H1 (cell line): Measurements from ENCODE around the gene ABCB10. TPM values are rescaled to one million over a fixed set of nuclear protein-coding genes. Genes with fewer than 3 reads are reported as not detected.

Experiments
- CTCF ChIA-PET: fragments of 300-600 bp; sonication (Branson Sonifier 250); formaldehyde crosslinking; loops from one replicate; lab custom pipeline; 2021; ENCODE audit not compliant: partially characterized antibody; lab: Charles Lee
- POLR2A ChIA-PET: fragments of 300-600 bp; sonication (Branson Sonifier 250); formaldehyde crosslinking; loops from one replicate; lab custom pipeline; 2021; ENCODE audit warnings: inconsistent platforms; ENCODE audit not compliant: partially characterized antibody; lab: Charles Lee
- DNase-seq, 2 experiments: peaks; one replicate each; pipeline versions ENCODE4 v3.0.0 to v3.0.0-alpha.2; 2010 to 2022; ENCODE audit warnings: low spot score in 2 of 2, low read depth in 1 of 2, mixed read lengths in 1 of 2
- FAIRE-seq: peaks from 2 replicates; lab custom pipeline; 2011; peaks lifted over from hg19 to GRCh38; lab: Jason Lieb, UNC
- H2AFZ ChIP-seq: 2 replicates; pipeline ENCODE4 v1.8.1; 2012; ENCODE audit warnings: low read length, inconsistent platforms
- H2AK5ac ChIP-seq: 2 replicates; pipeline ENCODE4 v1.6.1; 2013; ENCODE audit warnings: low read depth, low read length
- H2BK120ac ChIP-seq: replicated peaks from 2 replicates; pipeline ENCODE3; 2013; ENCODE audit warnings: low read depth, low read length, inconsistent platforms
- H2BK12ac ChIP-seq: 2 replicates; pipeline ENCODE4 v1.6.1; 2013; ENCODE audit warnings: low read depth, low read length
- H2BK15ac ChIP-seq: 2 replicates; pipeline ENCODE4 v1.6.1; 2013; ENCODE audit warnings: low read length
- H2BK20ac ChIP-seq: 2 replicates; pipeline ENCODE4 v1.6.1; 2013; ENCODE audit warnings: low read length
- H2BK5ac ChIP-seq: 2 replicates; pipeline ENCODE4 v1.6.1; 2013; ENCODE audit warnings: low read depth, low read length
- H3K14ac ChIP-seq: 2 replicates; pipeline ENCODE4 v1.6.1; 2013; ENCODE audit warnings: inconsistent platforms; ENCODE audit not compliant: insufficient read length
- H3K18ac ChIP-seq: 2 replicates; pipeline ENCODE4 v1.6.1; 2013; ENCODE audit warnings: low read length; ENCODE audit errors: extremely low read depth
- H3K23ac ChIP-seq: 2 replicates; pipeline ENCODE4 v1.6.1; 2013; ENCODE audit warnings: inconsistent platforms; ENCODE audit not compliant: insufficient read length
- H3K23me2 ChIP-seq: 2 replicates; pipeline ENCODE4 v1.6.1; 2013; ENCODE audit warnings: low read depth, low read length
- H3K27ac ChIP-seq: 2 replicates; pipeline ENCODE4 v1.6.1; 2011; ENCODE audit warnings: low read depth, low read length, inconsistent platforms
- H3K27me3 ChIP-seq, 4 experiments: replicated peaks in 1 of 4; 1 replicate in 1 of 4; 2 replicates in 3 of 4; pipeline versions ENCODE4 v1.6.1 to v1.8.1; 2011 to 2013; ENCODE audit warnings: low read length in 3 of 4, mild to moderate bottlenecking in 3 of 4, inconsistent platforms in 2 of 4, mixed read lengths in 2 of 4, moderate library complexity in 1 of 4; ENCODE audit not compliant: control insufficient read depth in 3 of 4, insufficient read depth in 3 of 4; ENCODE audit errors: extremely low read depth in 1 of 4
- H3K36me3 ChIP-seq, 4 experiments: 2 replicates each; pipeline versions ENCODE4 v1.6.1 to v1.8.1; 2011 to 2013; ENCODE audit warnings: mild to moderate bottlenecking in 4 of 4, low read length in 3 of 4, moderate library complexity in 2 of 4, control low read depth in 1 of 4, inconsistent platforms in 1 of 4; ENCODE audit not compliant: insufficient read depth in 4 of 4, control insufficient read depth in 2 of 4
- H3K4ac ChIP-seq: replicated peaks from 2 replicates; pipeline ENCODE3; 2013; ENCODE audit warnings: low read length, low read depth, mixed read lengths, inconsistent platforms; ENCODE audit not compliant: insufficient read length
- H3K4me1 ChIP-seq, 4 experiments: replicated peaks in 1 of 4; 1 replicate in 1 of 4; 2 replicates in 3 of 4; pipeline versions ENCODE4 v1.6.1 to v1.8.1; 2011 to 2013; ENCODE audit warnings: low read length in 3 of 4, inconsistent platforms in 2 of 4, mixed read lengths in 1 of 4; ENCODE audit not compliant: insufficient read depth in 4 of 4, control insufficient read depth in 3 of 4
- H3K4me2 ChIP-seq, 2 experiments: 2 replicates each; pipeline versions ENCODE4 v1.6.1 to v1.8.1; 2011 to 2013; ENCODE audit warnings: low read depth in 2 of 2, low read length in 2 of 2, control low read depth in 1 of 2, inconsistent platforms in 1 of 2, mild to moderate bottlenecking in 1 of 2; ENCODE audit not compliant: insufficient read depth in 1 of 2
- H3K4me3 ChIP-seq, 4 experiments: fragments of 200-600, 300-600 bp in 1 of 4; sonication (generic), shearing (Covaris generic), sonication (Bioruptor Twin) in 1 of 4; 2 replicates each; pipeline versions ENCODE4 v1.5.1 to v1.8.1; 2011 to 2016; ENCODE audit warnings: low read length in 4 of 4, low read depth in 3 of 4, control low read depth in 2 of 4, inconsistent platforms in 2 of 4, mild to moderate bottlenecking in 2 of 4, mixed read lengths in 1 of 4, moderate library complexity in 1 of 4; ENCODE audit not compliant: insufficient read depth in 2 of 4; ENCODE audit errors: extremely low read depth in 1 of 4
- H3K56ac ChIP-seq: replicated peaks from 2 replicates; pipeline ENCODE3; 2013; ENCODE audit warnings: low read depth, mild to moderate bottlenecking, mixed read lengths, low read length, inconsistent platforms; ENCODE audit not compliant: insufficient read length
- H3K79me1 ChIP-seq: 2 replicates; pipeline ENCODE4 v1.6.1; 2013; ENCODE audit warnings: low read depth, low read length, control low read depth
- H3K79me2 ChIP-seq, 2 experiments: 2 replicates each; pipeline versions ENCODE4 v1.6.1 to v1.8.1; 2012 to 2013; ENCODE audit warnings: low read length in 2 of 2, mild to moderate bottlenecking in 2 of 2, inconsistent platforms in 1 of 2; ENCODE audit not compliant: insufficient read depth in 2 of 2, control insufficient read depth in 1 of 2
- H3K9ac ChIP-seq, 4 experiments: replicated peaks in 1 of 4; 1 replicate in 1 of 4; 2 replicates in 3 of 4; pipeline versions ENCODE4 v1.6.1 to v1.8.1; 2011 to 2013; ENCODE audit warnings: low read depth in 3 of 4, low read length in 3 of 4, control low read depth in 2 of 4, mild to moderate bottlenecking in 2 of 4, moderate library complexity in 2 of 4, inconsistent platforms in 1 of 4; ENCODE audit errors: extremely low read depth in 1 of 4
- H3K9me3 ChIP-seq, 2 experiments: 2 replicates each; pipeline versions ENCODE4 v1.6.1 to v1.8.1; 2012 to 2013; ENCODE audit warnings: mild to moderate bottlenecking in 2 of 2, moderate library complexity in 2 of 2, control low read depth in 1 of 2, inconsistent platforms in 1 of 2, low read depth in 1 of 2, low read length in 1 of 2, mixed read lengths in 1 of 2; ENCODE audit not compliant: insufficient read depth in 2 of 2
- H4K20me1 ChIP-seq, 2 experiments: replicated peaks in 1 of 2; 2 replicates each; pipeline versions ENCODE3 to v1.8.1; 2011 to 2013; ENCODE audit warnings: inconsistent platforms in 2 of 2, low read length in 2 of 2, mild to moderate bottlenecking in 1 of 2; ENCODE audit not compliant: insufficient read depth in 2 of 2, control insufficient read depth in 1 of 2
- H4K5ac ChIP-seq: 2 replicates; pipeline ENCODE4 v1.6.1; 2013; ENCODE audit warnings: low read length, low read depth, mixed read lengths, inconsistent platforms; ENCODE audit not compliant: insufficient read length
- H4K8ac ChIP-seq: 2 replicates; pipeline ENCODE4 v1.8.0; 2013; ENCODE audit warnings: mild to moderate bottlenecking, moderate library complexity, low read length, inconsistent platforms; ENCODE audit not compliant: insufficient read depth; ENCODE audit errors: extremely low read depth
- H4K91ac ChIP-seq: replicated peaks from 2 replicates; pipeline ENCODE3; 2013; ENCODE audit warnings: low read length, mixed read lengths, inconsistent platforms; ENCODE audit not compliant: insufficient read length
- CREB1 ChIP-seq: IDR thresholded peaks from 2 replicates; pipeline ENCODE4 v1.6.1; 2012; ENCODE audit warnings: inconsistent platforms
- FOSL1 ChIP-seq: IDR thresholded peaks from 2 replicates; pipeline ENCODE4 v1.6.1; 2011; ENCODE audit warnings: mild to moderate bottlenecking, low read depth, low read length, moderate library complexity; ENCODE audit not compliant: insufficient read depth
- HDAC2 ChIP-seq, 2 experiments: fragments of 300-600 bp in 1 of 2; sonication (generic) in 1 of 2; IDR thresholded peaks; 2 replicates each; pipeline ENCODE4 v1.6.1; 2011 to 2012; ENCODE audit warnings: low read depth in 2 of 2, low read length in 2 of 2, mild to moderate bottlenecking in 2 of 2, moderate library complexity in 2 of 2, borderline replicate concordance in 1 of 2, inconsistent platforms in 1 of 2
- MAFK ChIP-seq: IDR thresholded peaks from 2 replicates; pipeline ENCODE4 v1.6.1; 2012; ENCODE audit warnings: low read depth, mild to moderate bottlenecking, improper control_type of control experiment, low read length
- NANOG ChIP-seq: IDR thresholded peaks from 2 replicates; pipeline ENCODE4 v1.6.1; 2011; ENCODE audit warnings: low read length, low read depth, mild to moderate bottlenecking, inconsistent platforms; ENCODE audit not compliant: insufficient read depth, poor library complexity, severe bottlenecking
- POU5F1 ChIP-seq: IDR thresholded peaks from 2 replicates; pipeline ENCODE4 v1.6.1; 2011; ENCODE audit warnings: low read depth, mild to moderate bottlenecking, low read length, moderate library complexity
- RNF2 ChIP-seq: fragments of 200-900, 300-1000 bp; sonication (generic); IDR thresholded peaks from 2 replicates; pipeline ENCODE4 v1.7.1; 2016; ENCODE audit warnings: borderline replicate concordance, low read depth, mild to moderate bottlenecking, antibody characterized with exemption, low read length; ENCODE audit not compliant: poor library complexity, severe bottlenecking; ENCODE audit errors: missing control alignments
- TEAD4 ChIP-seq: IDR thresholded peaks from 2 replicates; pipeline ENCODE4 v1.6.1; 2012; ENCODE audit warnings: low read depth, low read length, inconsistent platforms, mixed read lengths
- WGBS, 2 experiments: shearing (Covaris generic) in 1 of 2; methylation state at CpG; one replicate each; pipeline versions ENCODE4 v1.1.6 to v1.1.7; 2013 to 2015; ENCODE audit warnings: low lambda C conversion rate in 2 of 2, mixed read lengths in 2 of 2, inconsistent platforms in 1 of 2, low coverage in 1 of 2, missing lambda C conversion rate in 1 of 2; ENCODE audit not compliant: insufficient replicate concordance in 2 of 2, insufficient coverage in 1 of 2, insufficient read length in 1 of 2; ENCODE audit errors: extremely low coverage in 1 of 2, missing lambda C conversion rate in 1 of 2; 5-methylcytosine and 5-hydroxymethylcytosine counted together
- polyA plus RNA-seq, 7 experiments: library from polyadenylated mRNA; depleted of rRNA in 3 of 7; stranded (reverse) in 5 of 7; unstranded in 2 of 7; fragments of >200 nt in 5 of 7; fragments of 200-250 nt in 2 of 7; gene quantifications; 1 replicate in 5 of 7; 2 replicates in 1 of 7; 4 replicates in 1 of 7; pipeline versions ENCODE4 v1.2.1 to v1.2.3, GENCODE V29; 2011 to 2013; ENCODE audit warnings: missing spikeins in 2 of 7, mixed read lengths in 2 of 7
- total RNA-seq: library from RNA; stranded (reverse); fragmentation: NEBNext Ultra II Directional; extraction: Animal tissue kit (Norgen Biotek cat#: 25700); gene quantifications from 2 replicates; pipeline ENCODE4 v1.2.1, GENCODE V29; 2021

The ABCB10 gene
- total and polyA plus RNA-seq, 2 of the 8 experiments (the other 6 are each of a cell fraction or from before 2014, with no cell fraction given) = 3.6 to 11.9 TPM

DNA sequence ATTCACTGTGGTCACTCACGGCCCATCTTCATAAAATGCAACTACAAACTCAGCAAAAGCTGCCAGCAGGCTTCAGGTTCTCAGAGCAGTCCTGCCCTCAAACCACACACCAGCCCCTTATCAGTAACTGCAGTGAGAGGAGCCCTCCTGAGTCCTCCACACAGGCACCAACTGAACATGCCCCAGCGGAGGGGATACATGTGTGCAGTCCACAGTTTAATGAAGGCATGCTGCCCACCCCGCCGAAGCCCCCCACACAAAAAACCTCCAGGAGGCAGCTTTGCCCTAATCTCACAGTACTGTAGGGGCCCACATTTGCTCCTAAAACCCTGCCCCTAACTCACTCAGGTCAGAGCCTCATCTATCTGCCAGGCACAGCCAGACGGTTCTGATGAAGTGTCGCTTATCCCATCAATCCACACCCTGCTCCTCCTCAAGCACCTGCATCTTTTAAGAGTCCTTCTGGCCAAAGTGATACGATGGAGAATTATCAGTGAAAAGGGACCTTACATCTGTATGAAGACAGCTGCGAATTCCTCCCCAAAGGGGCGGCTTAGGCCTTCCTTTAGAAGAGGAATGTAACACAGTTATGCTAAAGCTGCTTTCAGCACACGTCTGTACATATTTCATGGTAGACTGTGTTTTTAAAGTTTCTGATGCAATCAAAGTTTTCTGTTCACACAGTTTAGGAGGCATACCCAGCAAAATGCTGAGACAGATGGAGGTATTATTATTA is 3.5 kb downstream of the ABCB10 start:
- FAIRE-seq (no peak), DNase-seq (no peak)
- Histone ChIP-seq H2AK5ac (no peak overlapping the region), H2AFZ (no peak overlapping the region), H2BK20ac (no peak overlapping the region), H4K91ac (no peak overlapping the region), H3K9ac (no peak overlapping the region), H2BK5ac (no peak overlapping the region), H3K23ac (no peak overlapping the region), H2BK15ac (no peak overlapping the region), H3K36me3 (no peaks in the 10 kb centered on the region), H4K8ac (no peak overlapping the region; the same call in 1 of the 2 replicates), H3K4me2 (no peak overlapping the region), H3K18ac (no peak overlapping the region), H3K27me3 (no peaks in the 10 kb centered on the region; a peak in 1 of 7 replicates), H3K14ac (no peak overlapping the region), H2BK12ac (no peak overlapping the region), H3K4me3 (no peak overlapping the region), H3K56ac (no peak overlapping the region), H2BK120ac (no peak overlapping the region), H3K4ac (no peak overlapping the region), H3K4me1 (peaks cover 0 to 6% (median under 1%) of the 10 kb centered on the region in 4 experiments; a peak in 3 of 7 replicates), H3K79me1 (peaks cover 3% of the 10 kb centered on the region), H4K5ac (no peak overlapping the region), H3K23me2 (no peaks in the 10 kb centered on the region; the same call in 1 of the 2 replicates), H3K79me2 (peaks cover 0 to 21% of the 10 kb centered on the region in 2 experiments; a peak in 2 of 4 replicates), H4K20me1 (peaks cover 3 to 4% of the 10 kb centered on the region in 2 experiments), H3K27ac (no peak overlapping the region), H3K9me3 (no peaks in the 10 kb centered on the region)
- TF ChIP-seq POU5F1 = no peak
- no peak for TF ChIP-seq HDAC2 (IDR thresholded peaks at IDR 0.05; ENCODE audit: borderline replicate concordance in 1 of 2, low read depth in 2 of 2, low read length in 2 of 2)
- TF ChIP-seq NANOG = no peak
- TF ChIP-seq TEAD4 = no peak
- TF ChIP-seq CREB1 = no peak
- TF ChIP-seq RNF2 = no peak
- TF ChIP-seq FOSL1 = no peak
- TF ChIP-seq MAFK = no peak
- ChIA-PET POLR2A (interaction anchor here (0.6 kb wide), 1 partner anchor 73 kb away, joined by 3 read pairs; no protein-coding TSS in a partner anchor), CTCF (interaction anchor here (0.8 to 1.0 kb wide), 2 partner anchors 10 kb away, joined by 3 to 4 read pairs; no protein-coding TSS in a partner anchor)
- 91% methylated on average over 10 of the region's 10 CpGs; no CpG with 5 or more reads in 1 of the 2 experiments for WGBS, 2 experiments
